ENCODE data around the gene SMPD4.
"Not testable (repeated sequence)": the region's sequence is repeated elsewhere in the genome, so short reads cannot be mapped to it uniquely, and the experiment has no call there.

Gene SMPD4

GRCh38 chr2:130141002-130141401 lies 40.4 kb downstream of the SMPD4 start:
- not testable (repeated sequence) for H3K27me3 ChIP-seq (ENCODE audit: low read length)

DNA sequence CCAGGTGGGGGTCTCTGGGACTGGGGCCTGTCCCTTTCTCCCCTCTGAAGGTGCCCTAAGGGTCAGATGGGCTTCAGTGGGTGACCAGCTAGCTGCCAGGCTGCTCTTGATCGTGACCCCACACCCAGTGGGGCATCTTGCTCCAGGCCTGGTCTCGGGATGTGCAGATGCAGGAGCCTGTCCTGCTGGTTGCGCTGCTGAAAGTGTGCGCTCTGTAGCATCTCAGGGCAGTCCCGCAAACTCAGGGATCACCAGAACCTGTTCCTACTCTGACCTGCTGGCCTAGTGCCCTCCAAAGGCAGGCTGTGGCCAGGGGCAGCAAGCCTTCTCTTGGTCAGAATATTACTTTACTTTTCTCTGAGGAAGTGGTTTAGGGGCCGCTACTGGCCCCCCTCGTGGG lies 40.9 kb downstream of the SMPD4 start:
- not testable (repeated sequence) for H3K36me3 ChIP-seq (ENCODE audit: low read length); H3K27me3 ChIP-seq (ENCODE audit: low read length); H4K20me1 ChIP-seq (ENCODE audit: low read depth, low read length); H2AFZ ChIP-seq (ENCODE audit: low read depth, low read length, severe bottlenecking); H3K27ac ChIP-seq (ENCODE audit: low read depth, low read length); H3F3A ChIP-seq (ENCODE audit: insufficient read depth); H3K9me3 ChIP-seq (ENCODE audit: insufficient read depth, low read length); H3K4me3 ChIP-seq (ENCODE audit: insufficient read depth, low read length, poor library complexity, severe bottlenecking); H3K4me2 ChIP-seq (ENCODE audit: low read depth, low read length, poor library complexity, severe bottlenecking); H3K9me2 ChIP-seq (replicated peaks; ENCODE audit: insufficient read depth, low read length); H3K79me2 ChIP-seq (ENCODE audit: insufficient read depth, low read length); H3K9ac ChIP-seq (ENCODE audit: low read length)

More at GRCh38 chr2:130141002-130141401, 40.4 kb downstream of the SMPD4 start:
- not testable (repeated sequence) for H3K9ac ChIP-seq (ENCODE audit: low read length); H3K9me3 ChIP-seq (ENCODE audit: insufficient read depth, low read length); H3K4me3 ChIP-seq (ENCODE audit: insufficient read depth, low read length, poor library complexity, severe bottlenecking); H4K20me1 ChIP-seq (ENCODE audit: low read depth, low read length); H3K9me2 ChIP-seq (replicated peaks; ENCODE audit: insufficient read depth, low read length); H3K4me2 ChIP-seq (ENCODE audit: low read depth, low read length, poor library complexity, severe bottlenecking); H2AFZ ChIP-seq (ENCODE audit: low read depth, low read length, severe bottlenecking); H3K27ac ChIP-seq (ENCODE audit: low read depth, low read length); H3K79me2 ChIP-seq (ENCODE audit: insufficient read depth, low read length); H3K36me3 ChIP-seq (ENCODE audit: low read length); H3F3A ChIP-seq (ENCODE audit: insufficient read depth)

DNA sequence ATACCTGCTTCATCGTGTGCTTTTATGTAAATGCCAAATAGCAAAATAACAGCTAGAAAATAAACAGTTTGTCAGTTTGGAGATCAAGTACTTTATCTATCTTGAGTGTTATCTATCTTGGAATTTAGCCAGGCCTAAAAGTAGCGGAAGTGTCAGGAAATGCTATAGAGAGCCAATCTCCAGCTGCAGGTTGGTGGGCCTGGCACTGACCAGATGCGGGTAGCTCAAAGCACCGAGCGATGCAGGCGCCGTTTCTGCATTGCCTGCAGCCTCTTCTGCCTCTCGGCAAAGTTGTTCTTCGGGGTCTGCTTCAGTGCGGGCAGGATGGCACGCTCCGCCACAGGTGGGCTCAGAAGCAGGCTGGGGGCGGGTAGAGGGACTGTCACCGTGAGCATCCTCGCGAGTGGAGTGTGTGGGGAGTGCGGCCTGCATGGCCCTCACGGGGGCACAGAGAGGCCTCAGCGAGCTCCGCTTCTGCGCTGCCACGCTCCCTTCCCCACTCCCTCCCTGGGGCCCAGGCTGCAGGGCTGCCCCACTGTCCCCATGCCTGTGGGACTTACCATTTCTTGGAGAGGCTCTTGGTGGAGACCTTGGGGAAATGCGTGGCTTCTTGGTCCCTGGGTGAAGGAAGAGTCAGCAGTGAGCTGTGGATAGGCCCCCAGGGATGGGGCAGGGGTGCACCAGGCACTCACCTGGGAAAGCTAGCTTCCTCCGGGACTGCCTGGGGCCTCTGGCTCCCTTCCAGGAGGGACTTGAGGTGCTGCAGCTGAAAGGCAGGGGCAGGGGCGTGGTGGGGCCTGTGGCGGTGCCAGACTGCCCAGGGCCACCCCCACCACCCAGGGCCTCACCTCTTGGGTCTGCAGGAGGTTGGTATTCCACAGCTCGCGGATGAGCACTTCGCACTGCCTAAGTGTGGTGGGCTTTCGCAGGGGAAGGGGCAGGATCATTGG lies 41.8 kb downstream of the SMPD4 start:
- not testable (repeated sequence) for H3K27ac ChIP-seq (ENCODE audit: low read depth, low read length); H3K4me3 ChIP-seq (ENCODE audit: insufficient read depth, low read length, poor library complexity, severe bottlenecking); H3F3A ChIP-seq (ENCODE audit: insufficient read depth); H3K79me2 ChIP-seq (ENCODE audit: insufficient read depth, low read length); H3K9me3 ChIP-seq (ENCODE audit: insufficient read depth, low read length); H3K9me2 ChIP-seq (replicated peaks; ENCODE audit: insufficient read depth, low read length); H3K36me3 ChIP-seq (ENCODE audit: low read length); H4K20me1 ChIP-seq (ENCODE audit: low read depth, low read length); H2AFZ ChIP-seq (ENCODE audit: low read depth, low read length, severe bottlenecking); H3K9ac ChIP-seq (ENCODE audit: low read length); H3K27me3 ChIP-seq (ENCODE audit: low read length); H3K4me2 ChIP-seq (ENCODE audit: low read depth, low read length, poor library complexity, severe bottlenecking)

- H3K4me3 ChIP-seq (ENCODE audit: insufficient read depth, low read length, poor library complexity, severe bottlenecking); H3K27me3 ChIP-seq (ENCODE audit: low read length); H3K9me2 ChIP-seq (replicated peaks; ENCODE audit: insufficient read depth, low read length); H3F3A ChIP-seq (ENCODE audit: insufficient read depth); H3K9me3 ChIP-seq (ENCODE audit: insufficient read depth, low read length); H2AFZ ChIP-seq (ENCODE audit: low read depth, low read length, severe bottlenecking); H3K79me2 ChIP-seq (ENCODE audit: insufficient read depth, low read length); H4K20me1 ChIP-seq (ENCODE audit: low read depth, low read length); H3K27ac ChIP-seq (ENCODE audit: low read depth, low read length); H3K36me3 ChIP-seq (ENCODE audit: low read length); H3K9ac ChIP-seq (ENCODE audit: low read length); H3K4me2 ChIP-seq (ENCODE audit: low read depth, low read length, poor library complexity, severe bottlenecking): not testable (repeated sequence)
These were observed 42.6 kb downstream of the SMPD4 start for GRCh38 chr2:130138841-130139251.

- H4K20me1 ChIP-seq (ENCODE audit: low read depth, low read length); H3F3A ChIP-seq (ENCODE audit: insufficient read depth); H3K79me2 ChIP-seq (ENCODE audit: insufficient read depth, low read length); H3K36me3 ChIP-seq (ENCODE audit: low read length); H3K4me3 ChIP-seq (ENCODE audit: insufficient read depth, low read length, poor library complexity, severe bottlenecking); H3K27ac ChIP-seq (ENCODE audit: low read depth, low read length); H3K4me2 ChIP-seq (ENCODE audit: low read depth, low read length, poor library complexity, severe bottlenecking); H3K9me2 ChIP-seq (replicated peaks; ENCODE audit: insufficient read depth, low read length); H3K27me3 ChIP-seq (ENCODE audit: low read length); H2AFZ ChIP-seq (ENCODE audit: low read depth, low read length, severe bottlenecking); H3K9me3 ChIP-seq (ENCODE audit: insufficient read depth, low read length); H3K9ac ChIP-seq (ENCODE audit: low read length): not testable (repeated sequence)
These were observed 43.1 kb downstream of the SMPD4 start for GRCh38 chr2:130138326-130138725.

DNA sequence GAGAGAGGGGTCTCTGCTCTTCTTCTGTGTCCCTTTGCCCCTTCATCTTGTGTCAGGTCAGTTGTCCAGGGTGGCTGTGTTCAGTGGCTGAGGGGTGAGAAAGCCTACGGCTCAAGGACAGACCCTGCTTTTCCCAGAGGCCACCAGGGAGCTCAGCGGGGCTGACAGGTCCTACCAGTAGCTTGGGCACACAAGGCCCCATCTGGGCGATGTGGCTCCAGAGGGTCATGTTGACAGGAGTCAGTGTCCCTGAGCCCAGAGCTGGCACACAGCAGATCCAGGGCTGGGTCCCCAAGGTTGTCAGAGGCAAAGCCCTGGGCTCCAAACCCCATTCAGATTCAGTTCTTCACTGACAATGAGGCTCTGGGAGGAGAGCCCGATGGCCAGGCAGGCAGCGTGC lies 44.3 kb downstream of the SMPD4 start:
- not testable (repeated sequence) for H3K27ac ChIP-seq (ENCODE audit: low read depth, low read length); H2AFZ ChIP-seq (ENCODE audit: low read depth, low read length, severe bottlenecking); H3K4me3 ChIP-seq (ENCODE audit: insufficient read depth, low read length, poor library complexity, severe bottlenecking); H3K36me3 ChIP-seq (ENCODE audit: low read length); H3K27me3 ChIP-seq (ENCODE audit: low read length); H3K4me2 ChIP-seq (ENCODE audit: low read depth, low read length, poor library complexity, severe bottlenecking); H3K9ac ChIP-seq (ENCODE audit: low read length); H3F3A ChIP-seq (ENCODE audit: insufficient read depth); H3K79me2 ChIP-seq (ENCODE audit: insufficient read depth, low read length); H4K20me1 ChIP-seq (ENCODE audit: low read depth, low read length); H3K9me2 ChIP-seq (replicated peaks; ENCODE audit: insufficient read depth, low read length); H3K9me3 ChIP-seq (ENCODE audit: insufficient read depth, low read length)

DNA sequence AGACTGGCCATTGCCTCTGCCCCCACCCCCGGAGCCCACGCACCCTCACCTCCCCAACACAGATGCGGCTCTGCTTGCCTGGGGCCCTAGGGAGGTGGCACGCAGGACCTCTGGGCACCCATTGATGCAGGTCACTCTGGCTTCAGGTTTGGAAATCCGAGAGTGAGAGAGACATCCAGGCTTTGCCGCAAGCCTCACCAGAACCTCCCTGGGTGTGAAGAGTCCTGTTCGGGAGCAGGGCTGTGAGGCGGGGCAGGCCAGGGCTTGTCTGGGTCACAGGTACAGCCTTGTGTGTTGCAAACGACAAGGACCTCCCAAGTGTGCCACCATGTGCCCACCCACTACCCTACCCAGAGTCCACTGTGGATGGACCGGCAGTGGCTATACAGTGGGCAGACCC lies 44.9 kb downstream of the SMPD4 start:
- H3K27me3 ChIP-seq (ENCODE audit: low read length); H3K79me2 ChIP-seq (ENCODE audit: insufficient read depth, low read length); H3K4me2 ChIP-seq (ENCODE audit: low read depth, low read length, poor library complexity, severe bottlenecking); H4K20me1 ChIP-seq (ENCODE audit: low read depth, low read length); H3K9ac ChIP-seq (ENCODE audit: low read length); H3F3A ChIP-seq (ENCODE audit: insufficient read depth); H3K36me3 ChIP-seq (ENCODE audit: low read length); H3K9me2 ChIP-seq (replicated peaks; ENCODE audit: insufficient read depth, low read length); H3K9me3 ChIP-seq (ENCODE audit: insufficient read depth, low read length); H3K4me3 ChIP-seq (ENCODE audit: insufficient read depth, low read length, poor library complexity, severe bottlenecking); H3K27ac ChIP-seq (ENCODE audit: low read depth, low read length); H2AFZ ChIP-seq (ENCODE audit: low read depth, low read length, severe bottlenecking): not testable (repeated sequence)
